Right atrium auricular region (tissue), 2 donors: ENCODE measurements around the gene SEC22A. TPM values are rescaled to one million over a fixed set of nuclear protein-coding genes. Genes with fewer than 3 reads are reported as not detected.

Source experiments
- DNase-seq: peaks from one replicate; pipeline ENCODE4 v3.0.0-alpha.2; 2019; ENCODE audit warnings: low spot score
- H3K27ac ChIP-seq, 2 donors: fragments of 200-600 bp; sonication (generic); 1 replicate in 1 of 2; 2 replicates in 1 of 2; pipeline ENCODE4 v1.5.1; 2016 to 2019
- H3K27me3 ChIP-seq, 2 donors: fragments of 200-600 bp; sonication (generic); one replicate each; pipeline versions ENCODE4 v1.5.1 to v1.6.0; 2017 to 2019
- H3K36me3 ChIP-seq: fragments of 200-600 bp; sonication (generic); one replicate; pipeline ENCODE4 v1.5.1; 2016
- H3K4me1 ChIP-seq, 2 donors: fragments of 200-600 bp; sonication (generic); one replicate each; pipeline versions ENCODE4 v1.5.1 to v1.6.0; 2017 to 2019
- H3K4me3 ChIP-seq, 2 donors: fragments of 200-600 bp; sonication (generic); 1 replicate in 1 of 2; 2 replicates in 1 of 2; pipeline ENCODE4 v1.5.1; 2017 to 2019; ENCODE audit warnings: mild to moderate bottlenecking in 1 of 2, moderate library complexity in 1 of 2
- H3K9me3 ChIP-seq, 2 donors: fragments of 200-600 bp; sonication (generic); one replicate each; pipeline ENCODE4 v1.5.1; 2019
- CTCF ChIP-seq, 2 donors: fragments of 200-600 bp; sonication (generic); IDR thresholded peaks; one replicate each; pipeline ENCODE4 v1.5.1; 2019; ENCODE audit warnings: antibody characterized with exemption in 2 of 2
- total RNA-seq, 2 donors: library from RNA; depleted of rRNA; stranded (reverse); fragments of >200 nt; gene quantifications; one replicate each; pipeline ENCODE4 v1.1.0, GENCODE V29; 2016

Gene SEC22A
- total RNA-seq, 2 donors from 2014 or later = 13.7 to 24.2 TPM

- DNase-seq = no peak
- H3K4me3 ChIP-seq = no peak overlapping the region
- no peak for TF ChIP-seq CTCF (IDR thresholded peaks at IDR 0.05)
- no peaks in the 10 kb centered on the region for H3K9me3 ChIP-seq
- H3K27ac ChIP-seq = no peak overlapping the region
- peaks cover 0 to 24% of the 10 kb centered on the region in 2 donors for H3K4me1 ChIP-seq
- H3K27me3 ChIP-seq = no peaks in the 10 kb centered on the region
- peaks cover 53% of the 10 kb centered on the region for H3K36me3 ChIP-seq
Observed at GRCh38 chr3:123311201-123311600, 109.5 kb downstream of the SEC22A start.

- Histone ChIP-seq H3K9me3 (no peaks in the 10 kb centered on the region), H3K27me3 (no peaks in the 10 kb centered on the region), H3K4me1 (peaks cover 0 to 24% of the 10 kb centered on the region in 2 donors), H3K27ac (no peak overlapping the region), H3K36me3 (peaks cover 43% of the 10 kb centered on the region), H3K4me3 (no peak overlapping the region)
- DNase-seq = no peak
- TF ChIP-seq CTCF (IDR thresholded peaks at IDR 0.05) = no peak
Observed at GRCh38 chr3:123312331-123313265, 110.9 kb downstream of the SEC22A start.

- Histone ChIP-seq H3K27ac (peak overlapping the region; percentile 58 to 59), H3K9me3 (no peaks in the 10 kb centered on the region), H3K4me1 (peaks cover 0 to 24% of the 10 kb centered on the region in 2 donors), H3K27me3 (no peaks in the 10 kb centered on the region), H3K4me3 (no peak overlapping the region), H3K36me3 (peaks cover 52% of the 10 kb centered on the region)
- no peak for TF ChIP-seq CTCF (IDR thresholded peaks at IDR 0.05)
- no peak for DNase-seq
Observed at GRCh38 chr3:123313889-123314288, 112.1 kb downstream of the SEC22A start.

GRCh38 chr3:123314359-123315270 lies 112.9 kb downstream of the SEC22A start:
- H3K4me3 ChIP-seq = no peak overlapping the region
- no peaks in the 10 kb centered on the region for H3K27me3 ChIP-seq
- H3K36me3 ChIP-seq = peaks cover 52% of the 10 kb centered on the region
- H3K27ac ChIP-seq = peak overlapping the region; percentile 58 to 59
- no peak for TF ChIP-seq CTCF (IDR thresholded peaks at IDR 0.05)
- DNase-seq = no peak
- H3K9me3 ChIP-seq = no peaks in the 10 kb centered on the region
- peaks cover 0 to 24% of the 10 kb centered on the region in 2 donors for H3K4me1 ChIP-seq

- peak overlapping the region in 1 of 2 donors; percentile 59 for H3K27ac ChIP-seq
- H3K36me3 ChIP-seq = peaks cover 55% of the 10 kb centered on the region
- no peak for DNase-seq
- H3K4me1 ChIP-seq = peaks cover 0 to 27% of the 10 kb centered on the region in 2 donors
- no peaks in the 10 kb centered on the region for H3K9me3 ChIP-seq
- H3K27me3 ChIP-seq = no peaks in the 10 kb centered on the region
- TF ChIP-seq CTCF (IDR thresholded peaks at IDR 0.05) = no peak
- no peak overlapping the region for H3K4me3 ChIP-seq
Observed at GRCh38 chr3:123315271-123315595, 113.5 kb downstream of the SEC22A start.
